Mucosa of rectum (tissue), 2 donors: ENCODE results near the gene THAP3.
"Not testable (repeated sequence)": the region's sequence is repeated elsewhere in the genome, so short reads cannot be mapped to it uniquely, and the experiment has no call there.

Experiments
- H3K27ac ChIP-seq, 2 donors: one replicate each; pipeline ENCODE4 v1.7.0; 2013; ENCODE audit warnings: inconsistent platforms in 2 of 2, low read depth in 2 of 2, low read length in 2 of 2
- H3K27me3 ChIP-seq, 2 donors: one replicate each; pipeline ENCODE4 v1.7.0; 2013; ENCODE audit warnings: low read length in 2 of 2; ENCODE audit not compliant: control insufficient read depth in 2 of 2, insufficient read depth in 2 of 2
- H3K36me3 ChIP-seq, 2 donors: one replicate each; pipeline ENCODE4 v1.7.0; 2013; ENCODE audit warnings: low read length in 2 of 2; ENCODE audit not compliant: control insufficient read depth in 2 of 2, insufficient read depth in 2 of 2
- H3K4me1 ChIP-seq, 2 donors: one replicate each; pipeline ENCODE4 v1.7.0; 2013; ENCODE audit warnings: low read length in 2 of 2, mild to moderate bottlenecking in 1 of 2; ENCODE audit not compliant: control insufficient read depth in 2 of 2, insufficient read depth in 2 of 2
- H3K4me3 ChIP-seq, 2 donors: one replicate each; pipeline ENCODE4 v1.7.0; 2013; ENCODE audit warnings: low read length in 2 of 2
- H3K9ac ChIP-seq, 2 donors: one replicate each; pipeline ENCODE4 v1.7.0; 2013; ENCODE audit warnings: low read length in 2 of 2, low read depth in 1 of 2, mild to moderate bottlenecking in 1 of 2
- H3K9me3 ChIP-seq, 2 donors: one replicate each; pipeline ENCODE4 v1.7.0; 2013; ENCODE audit warnings: low read length in 2 of 2; ENCODE audit not compliant: control insufficient read depth in 2 of 2
- donor health status: healthy.
- donor health status: Normal muscosa, but diverticular disease.

Gene THAP3

GRCh38 chr1:6599991-6600390 lies 24.7 kb upstream of the THAP3 start:
- H3K9ac ChIP-seq: peak overlapping the region in 1 of 2 donors; percentile 91
- H3K4me3 ChIP-seq: peak overlapping the region; percentile 81 to 89
- H3K9me3 ChIP-seq, H3K27ac ChIP-seq, H3K27me3 ChIP-seq: not testable (repeated sequence)
- peaks cover 24 to 33% of the 10 kb centered on the region in 2 donors for H3K36me3 ChIP-seq
- H3K4me1 ChIP-seq: peaks cover 30 to 34% of the 10 kb centered on the region in 2 donors

DNA sequence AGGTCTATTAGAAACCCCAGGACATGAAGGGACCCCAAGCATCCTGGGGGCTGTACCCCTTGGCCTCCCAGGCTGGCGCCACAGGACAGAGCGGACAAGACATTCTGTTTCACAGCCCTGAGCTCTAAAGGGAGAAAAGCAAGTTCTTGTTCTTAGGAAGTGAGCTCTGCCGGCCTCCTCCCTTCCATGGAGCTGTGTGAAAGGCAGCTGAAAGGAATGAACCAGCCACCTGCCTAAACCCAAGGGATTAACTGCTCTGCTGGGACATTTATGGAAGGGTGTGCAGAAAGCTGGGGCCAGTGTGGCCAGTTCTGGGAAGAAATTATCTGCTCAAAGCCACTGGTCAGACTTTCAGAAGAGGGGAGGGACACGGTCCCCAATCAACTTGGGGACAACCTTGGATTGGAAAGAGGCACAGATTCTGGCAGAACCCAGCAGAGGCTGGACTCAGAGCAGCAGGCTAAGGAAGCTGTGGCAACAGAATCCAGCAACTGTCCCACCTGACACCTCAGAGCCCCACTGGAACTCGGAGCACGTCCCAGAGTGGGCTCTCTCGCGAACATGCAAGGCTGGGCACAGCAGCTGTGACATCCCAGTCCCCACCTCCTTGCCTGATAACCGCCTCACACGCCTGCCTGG lies 24.1 kb upstream of the THAP3 start:
- Histone ChIP-seq H3K9ac (peak overlapping the region; percentile 80 to 91), H3K36me3 (peaks cover 18 to 28% of the 10 kb centered on the region in 2 donors)

GRCh38 chr1:6601049-6601922 lies 23.4 kb upstream of the THAP3 start:
- peaks cover 15 to 24% of the 10 kb centered on the region in 2 donors for H3K36me3 ChIP-seq
- peak overlapping the region; percentile 80 to 91 for H3K9ac ChIP-seq
- peaks cover 30 to 34% of the 10 kb centered on the region in 2 donors for H3K4me1 ChIP-seq
- H3K27ac ChIP-seq: peak overlapping the region; percentile 95 to 98
- H3K9me3 ChIP-seq: no peaks in the 10 kb centered on the region
- H3K4me3 ChIP-seq: peak overlapping the region; percentile 81 to 89
- no peaks in the 10 kb centered on the region for H3K27me3 ChIP-seq

More for the DNA sequence above, 24.1 kb upstream of the THAP3 start:
- Histone ChIP-seq H3K4me3 (peak overlapping the region; percentile 81 to 89), H3K9me3 (no peaks in the 10 kb centered on the region), H3K27me3 (no peaks in the 10 kb centered on the region), H3K4me1 (peaks cover 30 to 34% of the 10 kb centered on the region in 2 donors), H3K27ac (peak overlapping the region; percentile 95 to 98)

DNA sequence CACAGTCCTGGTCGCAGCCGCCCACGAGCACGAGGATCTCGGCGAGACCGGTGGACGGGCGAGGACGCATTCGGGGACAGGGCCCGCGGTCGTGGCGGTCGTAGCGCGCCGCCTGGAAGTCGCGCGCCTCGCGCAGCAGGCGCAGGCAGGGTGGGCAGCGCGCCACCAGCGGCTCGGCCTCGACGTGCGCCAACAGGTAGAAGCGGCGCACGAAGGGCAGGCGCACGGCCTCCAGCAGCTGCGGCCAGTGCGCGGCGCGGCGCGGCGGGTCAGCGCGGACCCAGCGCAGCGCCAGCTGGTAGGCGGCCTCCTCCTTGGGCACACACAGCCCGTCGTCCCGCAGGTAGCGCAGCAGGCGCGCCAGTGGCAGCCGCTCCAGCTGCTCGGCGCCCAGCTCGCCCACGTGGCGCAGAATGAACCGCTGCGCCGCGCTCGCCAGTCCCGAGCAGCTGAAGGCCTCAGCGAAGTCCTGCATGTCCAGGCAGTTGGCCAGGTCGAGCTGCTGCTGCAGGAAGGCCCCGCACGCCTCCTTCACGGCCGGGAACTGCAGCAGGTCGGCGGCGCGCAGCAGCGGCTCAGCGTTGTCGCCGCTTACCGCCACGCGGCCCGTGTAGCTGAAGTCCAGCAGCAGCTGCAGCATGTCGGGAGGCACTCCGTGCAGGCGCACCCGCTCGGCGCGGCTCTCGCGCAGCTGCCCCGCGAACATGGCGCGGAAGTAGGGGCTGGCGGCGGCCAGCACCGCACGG lies 22.6 kb upstream of the THAP3 start:
- Histone ChIP-seq H3K36me3 (peaks cover 8 to 16% of the 10 kb centered on the region in 2 donors), H3K9me3 (no peaks in the 10 kb centered on the region), H3K4me3 (peak overlapping the region; percentile 81 to 89), H3K27ac (peak overlapping the region; percentile 95 to 98), H3K4me1 (peaks cover 30 to 31% of the 10 kb centered on the region in 2 donors), H3K9ac (peak overlapping the region; percentile 80 to 91), H3K27me3 (no peaks in the 10 kb centered on the region)

DNA sequence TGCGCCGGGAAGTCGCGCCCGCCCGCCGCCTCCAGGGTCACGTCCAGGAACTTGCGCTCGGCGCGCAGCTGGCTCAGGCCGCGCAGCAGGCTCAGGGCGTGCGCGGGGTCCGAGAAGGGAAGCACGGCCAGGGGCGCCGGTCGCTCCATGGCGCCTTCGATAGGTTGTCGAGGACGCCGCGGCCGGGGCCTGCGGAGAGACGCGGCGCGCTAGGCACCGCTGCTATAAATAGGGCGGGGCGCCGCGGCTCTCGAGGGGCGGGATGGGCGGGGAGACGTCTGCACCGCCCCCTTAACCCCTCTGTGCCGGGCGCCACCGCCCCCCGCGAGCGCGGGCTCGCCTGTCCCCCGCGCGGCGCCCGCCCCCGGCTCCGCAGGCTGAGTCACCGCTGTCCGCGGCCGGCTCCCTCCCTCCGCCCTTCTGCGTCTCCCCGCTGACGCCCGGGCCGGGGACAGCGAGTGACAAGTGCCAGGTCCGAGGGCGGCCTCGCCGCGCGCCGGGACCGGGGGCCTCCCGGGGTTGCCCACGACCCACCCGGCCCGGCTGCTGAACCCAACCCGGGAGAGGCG lies 21.9 kb upstream of the THAP3 start, which contains the start of gene KLHL21:
Gene KLHL21, minus strand, starts transcription at position 201 of the 569 bp plus-strand sequence. Its CDS starts 52 bp downstream, at position 149.
- no peaks in the 10 kb centered on the region for H3K27me3 ChIP-seq
- H3K4me1 ChIP-seq: peaks cover 30 to 31% of the 10 kb centered on the region in 2 donors
- H3K4me3 ChIP-seq: peak within 1 kb of the TSS; percentile 81 to 89
- H3K9ac ChIP-seq: peak within 1 kb of the TSS; percentile 91 to 92
- peaks cover 3 to 10% of the 10 kb centered on the region in 2 donors for H3K36me3 ChIP-seq
- no peaks in the 10 kb centered on the region for H3K9me3 ChIP-seq
- H3K27ac ChIP-seq: peak within 1 kb of the TSS; percentile 95 to 98

DNA sequence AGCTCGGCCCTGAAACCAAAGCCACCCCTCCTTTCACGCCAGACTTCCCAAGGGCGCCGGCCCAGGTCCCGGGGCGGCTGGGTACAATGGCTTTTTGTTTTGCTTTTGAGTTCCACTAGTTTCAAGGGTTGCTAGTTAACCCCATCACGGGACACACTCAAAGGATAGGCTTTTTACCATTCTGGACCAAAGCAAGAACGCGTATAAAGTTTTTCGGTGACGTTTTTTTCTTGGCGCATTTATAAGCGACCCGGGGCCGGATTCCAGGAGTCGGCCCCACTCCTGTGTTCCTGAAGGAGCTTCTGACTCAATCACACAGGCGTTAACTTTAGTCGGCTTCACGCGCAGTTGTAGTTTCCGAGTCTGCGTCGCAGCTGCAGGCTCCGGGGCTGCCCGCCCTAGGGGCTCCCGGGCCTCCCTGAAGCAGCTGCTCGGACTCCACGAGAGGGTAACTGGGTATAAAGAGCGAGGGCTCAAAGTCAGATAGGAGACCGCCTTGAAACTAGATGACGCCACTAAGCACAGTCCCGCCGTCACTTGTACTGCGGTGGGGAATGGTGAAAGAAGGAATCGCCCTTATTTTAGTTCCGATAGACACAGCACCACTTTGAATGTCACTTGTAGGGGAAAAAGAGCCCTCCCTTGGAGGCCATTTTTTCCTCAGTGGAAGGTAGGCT lies 21.3 kb upstream of the THAP3 start:
- Histone ChIP-seq H3K4me3 (peak overlapping the region; percentile 81 to 89), H3K9me3 (no peaks in the 10 kb centered on the region), H3K36me3 (peaks cover 0 to 6% of the 10 kb centered on the region in 2 donors), H3K9ac (peak overlapping the region; percentile 91 to 92), H3K4me1 (peaks cover 30 to 31% of the 10 kb centered on the region in 2 donors), H3K27me3 (no peaks in the 10 kb centered on the region), H3K27ac (peak overlapping the region; percentile 95 to 98)

- Histone ChIP-seq H3K27ac (peak overlapping the region; percentile 95 to 98), H3K9me3 (no peaks in the 10 kb centered on the region), H3K9ac (peak overlapping the region; percentile 91 to 92), H3K36me3 (peaks cover 0 to 3% of the 10 kb centered on the region in 2 donors), H3K4me1 (peaks cover 27 to 31% of the 10 kb centered on the region in 2 donors), H3K27me3 (no peaks in the 10 kb centered on the region), H3K4me3 (peak overlapping the region; percentile 81 to 89)
These were observed 20.6 kb upstream of the THAP3 start for GRCh38 chr1:6603915-6604558.

DNA sequence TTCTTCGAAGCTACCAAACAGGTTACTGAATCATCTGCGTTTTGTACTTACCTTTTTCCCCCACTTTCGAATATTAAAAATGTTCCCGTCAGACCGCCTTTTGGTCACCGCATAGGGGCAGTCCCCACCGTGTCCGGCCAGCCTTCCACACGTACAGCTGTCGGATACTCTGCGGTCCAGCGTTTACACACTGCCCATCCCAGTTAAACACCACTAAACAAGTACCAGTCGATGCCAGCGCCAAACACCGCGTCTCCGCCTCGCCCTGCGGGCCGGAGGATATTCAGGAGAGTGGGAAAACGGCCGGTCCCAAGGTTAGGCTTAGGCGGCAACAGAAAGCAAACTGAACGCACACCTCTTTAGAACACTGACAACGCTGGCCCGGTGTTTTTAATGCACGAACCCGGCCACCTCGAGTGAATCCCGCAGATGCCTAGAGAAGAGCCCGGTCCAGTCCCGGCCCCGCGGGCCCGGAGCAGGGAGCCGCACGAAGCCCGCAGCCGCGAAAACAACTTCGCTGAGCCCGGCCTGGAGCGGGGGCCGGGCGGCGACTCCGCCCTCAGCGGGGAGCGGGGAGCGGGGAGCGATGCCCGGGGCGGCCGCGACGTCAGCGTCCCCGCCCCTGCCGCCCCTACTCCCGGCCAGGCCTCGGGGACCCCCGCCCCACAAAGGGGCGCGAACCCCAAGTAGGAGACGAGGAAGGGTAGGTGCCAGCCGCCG lies 11.9 kb upstream of the THAP3 start:
- H3K4me3 ChIP-seq: peak overlapping the region; percentile 87 to 96
- H3K27me3 ChIP-seq: no peaks in the 10 kb centered on the region
- H3K4me1 ChIP-seq: peaks cover 0 to 11% of the 10 kb centered on the region in 2 donors
- H3K9me3 ChIP-seq: no peaks in the 10 kb centered on the region
- H3K9ac ChIP-seq: peak overlapping the region; percentile 82 to 88
- H3K27ac ChIP-seq: peak overlapping the region; percentile 90 to 92
- H3K36me3 ChIP-seq: peaks cover 1 to 2% of the 10 kb centered on the region in 2 donors
